Stimulated activated CD8-positive, alpha-beta memory T cell treated with anti-CD3 and anti-CD28 coated beads, Interleukin-7, amount 100 ng/mL, for 4 hours (primary cell): ENCODE measurements around the gene SDC3.
"Not testable (repeated sequence)": the region's sequence is repeated elsewhere in the genome, so short reads cannot be mapped to it uniquely, and the experiment has no call there.

ENCODE experiments used
- DNase-seq, 2 donors: peaks; one replicate each; pipeline ENCODE4 v3.0.0-alpha.2; 2020; ENCODE audit warnings: low read depth in 2 of 2

SDC3 gene

GRCh38 chr1:30875197-30875596 lies 33.4 kb downstream of the SDC3 start:
- DNase-seq: no peak

- no peak for DNase-seq
Observed at GRCh38 chr1:30874176-30874575, 34.4 kb downstream of the SDC3 start.

GRCh38 chr1:30872948-30873263 lies 35.7 kb downstream of the SDC3 start:
- no peak for DNase-seq

GRCh38 chr1:30872033-30872947 lies 36.3 kb downstream of the SDC3 start:
- no peak for DNase-seq

GRCh38 chr1:30871276-30871871 lies 37.2 kb downstream of the SDC3 start:
- no peak for DNase-seq

- no peak for DNase-seq
Observed at GRCh38 chr1:30870656-30871055, 37.9 kb downstream of the SDC3 start.

GRCh38 chr1:30870035-30870434 lies 38.5 kb downstream of the SDC3 start:
- DNase-seq: no peak

GRCh38 chr1:30868833-30869435 lies 39.6 kb downstream of the SDC3 start:
- DNase-seq: no peak

GRCh38 chr1:30868057-30868456 lies 40.5 kb downstream of the SDC3 start:
- DNase-seq: not testable (repeated sequence)

GRCh38 chr1:30867537-30867936 lies 41.0 kb downstream of the SDC3 start:
- DNase-seq: no peak

GRCh38 chr1:30866594-30866993 lies 42.0 kb downstream of the SDC3 start:
- no peak for DNase-seq

GRCh38 chr1:30864681-30865080 lies 43.9 kb downstream of the SDC3 start:
- DNase-seq: no peak

GRCh38 chr1:30863858-30864604 lies 44.5 kb downstream of the SDC3 start:
- no peak for DNase-seq

GRCh38 chr1:30860320-30860652 lies 48.3 kb downstream of the SDC3 start:
- no peak for DNase-seq

- DNase-seq: no peak
Observed at GRCh38 chr1:30857964-30858363, 50.6 kb downstream of the SDC3 start.

GRCh38 chr1:30857062-30857461 lies 51.5 kb downstream of the SDC3 start:
- DNase-seq: no peak

GRCh38 chr1:30856260-30856790 lies 52.2 kb downstream of the SDC3 start:
- DNase-seq: no peak

GRCh38 chr1:30855686-30856259 lies 52.8 kb downstream of the SDC3 start:
- no peak for DNase-seq

- no peak for DNase-seq
Observed at GRCh38 chr1:30853350-30853749, 55.2 kb downstream of the SDC3 start.

- DNase-seq: no peak
Observed at GRCh38 chr1:30852026-30852425, 56.5 kb downstream of the SDC3 start.

- no peak for DNase-seq
Observed at GRCh38 chr1:30851286-30851685, 57.3 kb downstream of the SDC3 start.

GRCh38 chr1:30850607-30851006 lies 58.0 kb downstream of the SDC3 start:
- no peak for DNase-seq
